Fibroblast of the aortic adventitia (primary cell): ENCODE measurements around the gene GALNT5. TPM values are rescaled to one million over a fixed set of nuclear protein-coding genes. Genes with fewer than 3 reads are reported as not detected.
"Not testable (repeated sequence)": the region's sequence is repeated elsewhere in the genome, so short reads cannot be mapped to it uniquely, and the experiment has no call there.

Experiments used
- DNase-seq: peaks from one replicate; pipeline ENCODE4 v3.0.0-alpha.2; 2010; ENCODE audit warnings: low read depth
- H3K4me3 ChIP-seq: 2 replicates; pipeline ENCODE4 v1.5.1; 2011; ENCODE audit warnings: low read depth, mild to moderate bottlenecking, control low read depth, low read length, moderate library complexity
- total RNA-seq: library from RNA; depleted of rRNA; stranded (reverse); fragments of >200 nt; gene quantifications from 2 replicates; pipeline ENCODE4 v1.2.3, GENCODE V29; 2012; ENCODE audit warnings: low replicate concordance
- TF ChIP-seq, protein P1 (sequence below): IDR thresholded peaks from 2 replicates; pipeline ENCODE4 v1.5.1; 2011; ENCODE audit warnings: mild to moderate bottlenecking, low read length, control low read depth, inconsistent platforms; ENCODE audit not compliant: insufficient read depth

The GALNT5 gene
- total RNA-seq, 1 donor, result 38.3 TPM

DNA sequence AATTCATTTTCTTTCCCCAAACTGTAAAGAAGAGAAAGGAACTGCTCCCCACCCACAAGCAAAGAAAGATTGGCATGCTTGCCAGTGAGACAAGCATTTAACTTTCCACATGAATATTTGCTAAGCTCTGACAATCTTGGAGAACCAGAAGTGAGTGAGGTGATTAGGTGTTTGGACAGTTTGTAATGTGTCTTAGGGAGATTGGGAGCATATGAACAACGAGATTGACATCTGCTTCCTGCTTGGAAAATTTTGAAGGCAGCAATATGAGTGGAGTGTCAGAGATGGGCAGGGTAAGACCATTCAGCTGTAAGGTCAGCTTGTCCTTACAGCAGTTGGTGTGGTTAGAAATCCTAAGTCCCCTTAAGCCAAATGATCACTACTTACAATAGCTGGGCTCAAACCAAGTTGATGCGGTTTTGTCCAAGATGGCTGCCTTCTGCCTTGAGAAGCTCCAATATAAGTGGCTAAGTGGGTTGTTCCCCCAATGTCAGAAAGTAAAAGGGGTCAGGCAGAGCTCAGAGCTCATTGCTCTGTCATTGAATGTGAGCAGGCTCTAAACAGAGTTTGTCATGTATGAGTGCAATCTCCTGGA, 36.0 kb upstream of the GALNT5 start:
- TF ChIP-seq, protein P1, sequence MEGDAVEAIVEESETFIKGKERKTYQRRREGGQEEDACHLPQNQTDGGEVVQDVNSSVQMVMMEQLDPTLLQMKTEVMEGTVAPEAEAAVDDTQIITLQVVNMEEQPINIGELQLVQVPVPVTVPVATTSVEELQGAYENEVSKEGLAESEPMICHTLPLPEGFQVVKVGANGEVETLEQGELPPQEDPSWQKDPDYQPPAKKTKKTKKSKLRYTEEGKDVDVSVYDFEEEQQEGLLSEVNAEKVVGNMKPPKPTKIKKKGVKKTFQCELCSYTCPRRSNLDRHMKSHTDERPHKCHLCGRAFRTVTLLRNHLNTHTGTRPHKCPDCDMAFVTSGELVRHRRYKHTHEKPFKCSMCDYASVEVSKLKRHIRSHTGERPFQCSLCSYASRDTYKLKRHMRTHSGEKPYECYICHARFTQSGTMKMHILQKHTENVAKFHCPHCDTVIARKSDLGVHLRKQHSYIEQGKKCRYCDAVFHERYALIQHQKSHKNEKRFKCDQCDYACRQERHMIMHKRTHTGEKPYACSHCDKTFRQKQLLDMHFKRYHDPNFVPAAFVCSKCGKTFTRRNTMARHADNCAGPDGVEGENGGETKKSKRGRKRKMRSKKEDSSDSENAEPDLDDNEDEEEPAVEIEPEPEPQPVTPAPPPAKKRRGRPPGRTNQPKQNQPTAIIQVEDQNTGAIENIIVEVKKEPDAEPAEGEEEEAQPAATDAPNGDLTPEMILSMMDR, result no peak
- no peak for DNase-seq

DNA sequence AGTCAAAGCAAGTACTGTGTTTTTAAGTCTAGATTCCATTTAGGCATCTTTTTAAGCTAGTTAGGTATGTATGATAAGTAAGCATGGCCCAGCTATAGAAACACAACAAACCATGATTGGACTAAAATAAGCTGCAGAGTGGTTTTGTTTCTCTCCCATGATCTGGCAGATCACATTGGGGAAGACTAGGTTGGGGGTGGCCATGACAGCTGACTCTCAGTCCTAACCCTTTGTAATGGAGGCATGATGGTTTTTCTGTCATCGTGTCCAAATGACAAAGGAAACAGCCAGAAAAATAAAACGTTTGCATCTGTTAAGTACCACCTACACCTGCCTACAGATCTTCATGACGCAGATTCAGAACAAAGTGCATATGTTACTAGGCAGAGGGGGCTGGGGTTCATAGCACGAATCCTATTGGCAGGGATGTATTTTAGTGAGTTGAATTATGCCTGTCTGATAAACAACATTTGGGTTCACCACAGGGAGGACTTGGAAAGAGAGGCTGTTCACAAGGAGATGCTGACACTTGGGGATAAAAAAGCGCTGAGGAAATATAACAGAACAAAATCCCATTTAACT, 33.8 kb upstream of the GALNT5 start:
- no peak overlapping the region for H3K4me3 ChIP-seq
- DNase-seq, result no peak
- TF ChIP-seq, protein P1, result no peak

More for the DNA sequence above, 36.0 kb upstream of the GALNT5 start:
- no peak overlapping the region for H3K4me3 ChIP-seq

DNA sequence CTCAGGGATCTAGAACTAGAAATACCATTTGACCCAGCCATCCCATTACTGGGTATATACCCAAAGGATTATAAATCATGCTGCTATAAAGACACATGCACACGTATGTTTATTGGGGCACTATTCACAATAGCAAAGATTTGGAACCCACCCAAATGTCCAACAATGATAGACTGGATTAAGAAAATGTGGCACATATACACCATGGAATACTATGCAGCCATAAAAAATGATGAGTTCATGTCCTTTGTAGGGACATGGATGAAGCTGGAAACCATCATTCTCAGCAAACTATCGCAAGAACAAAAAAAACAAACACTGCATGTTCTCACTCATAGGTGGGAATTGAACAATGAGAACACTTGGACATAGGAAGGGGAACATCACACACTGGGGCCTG, 33.1 kb upstream of the GALNT5 start:
- not testable (repeated sequence) for DNase-seq, H3K4me3 ChIP-seq

DNA sequence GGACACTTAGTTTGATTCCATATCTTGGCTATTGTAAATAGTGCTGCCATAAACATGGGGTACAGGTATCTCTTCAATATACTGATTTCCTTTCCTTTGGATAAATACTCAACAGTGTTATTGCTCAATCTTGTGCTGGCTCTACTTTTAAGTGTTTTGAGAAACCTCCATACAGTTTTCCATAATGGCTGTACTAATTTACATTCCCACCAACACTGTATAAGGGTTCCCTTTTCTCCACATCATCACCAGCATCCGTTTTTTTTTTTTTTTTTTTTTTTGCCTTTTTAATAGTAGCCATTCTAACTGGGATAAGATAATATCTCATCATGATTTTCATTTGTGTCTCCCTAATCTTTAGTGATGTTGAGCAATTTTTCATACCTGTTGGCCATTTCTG, 29.9 kb upstream of the GALNT5 start:
- H3K4me3 ChIP-seq, result no peak overlapping the region
- TF ChIP-seq, protein P1, result no peak
- DNase-seq, result no peak

DNA sequence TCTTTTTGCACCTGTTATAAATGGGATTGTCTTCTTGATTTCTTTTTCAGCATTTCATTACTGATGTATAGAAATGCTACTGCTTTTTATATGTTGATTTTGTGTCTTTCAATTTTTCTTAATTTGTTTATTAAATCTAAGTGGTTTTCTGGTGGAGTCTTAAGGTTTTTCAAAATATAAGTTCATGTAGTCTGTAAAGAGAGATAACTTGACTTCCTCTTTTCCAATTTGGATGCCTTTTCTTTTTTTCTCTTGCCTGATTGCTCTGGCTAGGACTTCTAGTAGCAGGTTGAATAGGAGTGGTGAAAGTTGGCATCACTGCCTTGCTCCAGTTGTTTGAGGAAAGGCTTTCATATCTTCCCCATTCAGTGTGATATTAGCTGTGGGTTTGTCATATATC, 28.6 kb upstream of the GALNT5 start:
- DNase-seq, result no peak
- H3K4me3 ChIP-seq, result no peak overlapping the region
- TF ChIP-seq, protein P1, result no peak

DNA sequence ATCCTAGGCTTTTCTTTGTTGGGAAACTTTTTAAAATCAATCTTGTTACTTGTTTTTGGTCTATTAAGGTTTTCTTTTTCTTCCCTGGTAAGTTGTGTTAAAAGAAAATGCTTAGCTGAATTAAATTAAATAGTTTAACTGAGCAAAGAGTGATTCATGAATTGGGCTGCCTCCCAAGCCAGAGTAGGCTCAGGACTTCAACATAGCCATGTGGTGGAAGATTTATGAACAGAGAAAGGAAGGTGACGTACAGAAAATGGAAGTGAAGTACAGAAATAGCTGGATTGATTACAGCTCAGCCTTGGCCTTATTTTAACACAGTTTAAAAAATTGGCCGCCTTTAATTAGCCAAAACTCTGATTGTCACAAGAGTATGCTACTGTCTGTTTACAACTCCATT, 27.9 kb upstream of the GALNT5 start:
- DNase-seq, result peak; percentile 93
- TF ChIP-seq, protein P1, result no peak

DNA sequence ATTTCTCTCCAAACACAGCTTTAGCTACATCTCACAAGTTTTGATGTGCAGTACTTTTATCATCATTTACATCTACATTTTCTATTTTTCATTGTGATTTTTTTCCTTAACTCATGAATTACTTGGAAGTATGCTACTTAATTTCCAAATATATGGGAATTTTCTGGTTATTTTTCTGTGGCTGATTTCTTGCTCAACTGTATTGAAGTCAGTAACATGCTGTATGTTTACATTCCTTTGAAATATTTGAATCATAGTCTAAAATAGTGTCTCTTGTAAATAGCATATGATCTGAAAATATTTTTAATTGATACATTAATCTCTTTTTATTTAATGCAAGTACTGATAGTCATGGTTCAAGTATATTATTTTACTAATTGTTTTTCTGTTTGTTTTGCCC, 26.0 kb upstream of the GALNT5 start:
- TF ChIP-seq, protein P1, result no peak
- H3K4me3 ChIP-seq, result no peak overlapping the region
- DNase-seq, result peak; percentile 16

More for the DNA sequence above, 27.9 kb upstream of the GALNT5 start:
- H3K4me3 ChIP-seq, result no peak overlapping the region
